Subcutaneous abdominal adipose tissue (tissue), 5 donors: ENCODE results near the gene SLAMF1.
"Not testable (repeated sequence)": the region's sequence is repeated elsewhere in the genome, so short reads cannot be mapped to it uniquely, and the experiment has no call there.

Experiments used
- H3K27ac ChIP-seq: one replicate; pipeline ENCODE4 v1.7.0; 2013; ENCODE audit warnings: low read depth, mild to moderate bottlenecking, inconsistent platforms, low read length, moderate library complexity
- H3K27me3 ChIP-seq, 5 donors: one replicate each; pipeline ENCODE4 v1.7.0; 2013; ENCODE audit warnings: low read length in 5 of 5, inconsistent platforms in 1 of 5; ENCODE audit not compliant: control insufficient read depth in 5 of 5, insufficient read depth in 4 of 5
- H3K36me3 ChIP-seq, 5 donors: one replicate each; pipeline ENCODE4 v1.7.0; 2013; ENCODE audit warnings: low read length in 5 of 5; ENCODE audit not compliant: control insufficient read depth in 5 of 5, insufficient read depth in 5 of 5
- H3K4me1 ChIP-seq, 5 donors: one replicate each; pipeline ENCODE4 v1.7.0; 2013; ENCODE audit warnings: low read length in 5 of 5, mild to moderate bottlenecking in 3 of 5, moderate library complexity in 1 of 5; ENCODE audit not compliant: control insufficient read depth in 5 of 5, insufficient read depth in 5 of 5
- H3K4me3 ChIP-seq, 5 donors: one replicate each; pipeline ENCODE4 v1.7.0; 2013; ENCODE audit warnings: low read length in 5 of 5, low read depth in 1 of 5
- H3K9ac ChIP-seq, 5 donors: one replicate each; pipeline ENCODE4 v1.7.0; 2013; ENCODE audit warnings: low read length in 5 of 5, mild to moderate bottlenecking in 4 of 5, moderate library complexity in 3 of 5
- H3K9me3 ChIP-seq, 5 donors: one replicate each; pipeline ENCODE4 v1.7.0; 2013; ENCODE audit warnings: low read length in 5 of 5; ENCODE audit not compliant: control insufficient read depth in 5 of 5
- donor health status: healthy.
- donor health status: healthy.
- donor health status: healthy.
- donor health status: healthy.
- donor health status: healthy.

SLAMF1 gene

DNA sequence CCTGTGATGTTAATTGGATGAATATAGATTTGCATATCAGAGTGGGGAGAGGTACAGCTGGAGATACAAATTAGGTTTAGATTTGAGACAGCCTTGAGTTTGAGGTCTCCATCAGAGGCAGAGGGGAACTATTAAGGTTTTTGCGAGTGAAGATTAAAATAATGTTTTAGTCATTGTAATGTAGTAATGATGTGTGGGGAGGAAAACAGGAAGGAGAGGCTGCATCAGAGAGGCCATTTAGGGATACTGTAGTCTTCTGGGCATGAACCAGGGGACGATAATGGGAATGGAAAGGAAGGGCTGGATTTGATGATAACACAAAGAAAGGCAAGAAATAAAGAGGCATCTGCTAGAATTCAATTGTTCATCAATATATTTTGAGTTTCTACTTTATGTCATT is 77.0 kb downstream of the SLAMF1 start:
- Histone ChIP-seq H3K4me1 (peaks cover 0 to 28% (median 0%) of the 10 kb centered on the region in 5 donors), H3K9ac (no peak overlapping the region), H3K9me3 (no peaks in the 10 kb centered on the region), H3K36me3 (no peaks in the 10 kb centered on the region), H3K27me3 (no peaks in the 10 kb centered on the region), H3K4me3 (no peak overlapping the region), H3K27ac (no peak overlapping the region)

DNA sequence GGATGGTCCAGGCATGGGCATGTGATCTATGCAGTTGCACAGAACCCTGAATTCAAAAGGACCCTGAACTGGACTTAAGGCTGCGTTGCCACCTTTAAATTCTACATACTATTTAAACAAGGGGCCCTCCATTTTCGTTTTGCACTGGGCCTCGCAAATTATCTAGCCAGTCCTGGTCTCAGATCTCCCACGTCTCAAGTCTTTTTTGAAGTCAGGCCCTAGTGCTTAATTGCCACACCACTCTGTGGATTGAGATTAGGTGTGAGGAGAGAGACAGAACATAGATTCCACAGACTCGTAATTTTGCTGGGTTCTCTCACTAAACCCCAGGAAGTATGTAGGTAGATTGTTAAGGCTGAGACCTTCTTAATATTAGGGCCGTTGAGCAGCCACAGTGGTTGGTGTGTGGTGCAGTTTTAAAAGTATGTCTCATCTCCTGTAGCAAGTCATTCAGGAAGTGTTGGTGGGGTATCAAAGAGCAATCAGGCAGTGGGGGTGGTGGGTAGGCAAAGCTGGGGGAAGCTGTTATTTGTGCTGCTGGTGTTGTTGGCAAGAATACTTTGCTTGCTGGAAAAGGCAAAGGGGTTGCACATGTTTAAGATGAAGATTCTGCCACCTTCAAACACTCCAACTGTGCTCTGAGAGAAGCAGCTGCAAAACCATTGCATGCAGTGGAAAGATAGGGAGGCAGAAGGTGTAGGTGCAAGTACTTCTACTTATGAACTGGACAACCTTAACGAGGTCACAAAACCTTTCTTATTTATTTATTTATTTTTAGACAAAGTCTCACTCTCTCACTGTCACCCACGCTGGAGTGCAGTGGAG is 78.8 kb downstream of the SLAMF1 start:
- Histone ChIP-seq H3K36me3 (no peaks in the 10 kb centered on the region), H3K9me3 (peaks cover 0 to 5% (median 0%) of the 10 kb centered on the region in 5 donors), H3K27me3 (no peaks in the 10 kb centered on the region), H3K4me1 (peaks cover 0 to 20% (median 2%) of the 10 kb centered on the region in 5 donors), H3K27ac (no peak overlapping the region), H3K9ac (no peak overlapping the region), H3K4me3 (no peak overlapping the region)

- H3K36me3 ChIP-seq: no peaks in the 10 kb centered on the region
- H3K9me3 ChIP-seq: peaks cover 0 to 5% (median 0%) of the 10 kb centered on the region in 5 donors
- no peaks in the 10 kb centered on the region for H3K27me3 ChIP-seq
- H3K4me3 ChIP-seq: no peak overlapping the region
- no peak overlapping the region for H3K27ac ChIP-seq
- peaks cover 0 to 16% (median 2%) of the 10 kb centered on the region in 5 donors for H3K4me1 ChIP-seq
- no peak overlapping the region for H3K9ac ChIP-seq
These were observed 79.5 kb downstream of the SLAMF1 start for GRCh38 chr1:160567341-160567740.

DNA sequence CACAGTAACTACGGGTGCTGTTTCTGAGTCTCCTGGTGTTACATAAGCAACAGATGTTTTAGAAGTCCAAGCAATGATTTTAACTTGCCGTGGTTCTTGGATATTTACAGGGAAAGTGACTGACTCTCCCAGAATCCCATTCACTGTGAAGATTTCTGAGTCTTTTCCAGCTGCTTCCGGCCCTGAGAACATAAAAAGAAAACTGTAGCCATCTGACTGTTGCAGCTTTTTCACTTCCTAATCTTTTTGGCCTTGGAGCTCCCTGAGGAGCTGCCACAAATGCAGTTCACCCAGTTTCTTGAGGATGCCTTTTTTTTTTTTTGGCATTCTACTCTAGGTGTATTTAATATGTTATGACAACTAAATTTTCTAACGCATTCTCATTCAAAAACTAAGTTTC is 81.3 kb downstream of the SLAMF1 start:
- H3K9me3 ChIP-seq: peaks cover 0 to 5% (median 0%) of the 10 kb centered on the region in 5 donors
- peak overlapping the region in 3 of 5 donors; percentile 23 to 42 (median 33) for H3K4me3 ChIP-seq
- no peak overlapping the region for H3K9ac ChIP-seq
- no peak overlapping the region for H3K27ac ChIP-seq
- H3K27me3 ChIP-seq: no peaks in the 10 kb centered on the region
- H3K36me3 ChIP-seq: no peaks in the 10 kb centered on the region
- H3K4me1 ChIP-seq: peaks cover 0 to 9% (median 2%) of the 10 kb centered on the region in 5 donors

- not testable (repeated sequence) for H3K9ac ChIP-seq, H3K9me3 ChIP-seq
These were observed 83.6 kb downstream of the SLAMF1 start for GRCh38 chr1:160563230-160563629.

GRCh38 chr1:160562745-160563144 is 84.1 kb downstream of the SLAMF1 start:
- not testable (repeated sequence) for H3K27ac ChIP-seq, H3K4me3 ChIP-seq, H3K9me3 ChIP-seq, H3K27me3 ChIP-seq, H3K36me3 ChIP-seq, H3K9ac ChIP-seq, H3K4me1 ChIP-seq

More at GRCh38 chr1:160563230-160563629, 83.6 kb downstream of the SLAMF1 start:
- H3K4me3 ChIP-seq, H3K36me3 ChIP-seq, H3K27me3 ChIP-seq, H3K27ac ChIP-seq, H3K4me1 ChIP-seq: not testable (repeated sequence)

GRCh38 chr1:160560806-160561205 is 86.0 kb downstream of the SLAMF1 start:
- Histone ChIP-seq H3K27ac (no peak overlapping the region), H3K9me3 (peaks cover 0 to 9% (median 2%) of the 10 kb centered on the region in 5 donors), H3K4me1 (peaks cover 0 to 3% (median under 1%) of the 10 kb centered on the region in 5 donors), H3K36me3 (no peaks in the 10 kb centered on the region), H3K4me3 (no peak overlapping the region), H3K27me3 (no peaks in the 10 kb centered on the region), H3K9ac (no peak overlapping the region)

DNA sequence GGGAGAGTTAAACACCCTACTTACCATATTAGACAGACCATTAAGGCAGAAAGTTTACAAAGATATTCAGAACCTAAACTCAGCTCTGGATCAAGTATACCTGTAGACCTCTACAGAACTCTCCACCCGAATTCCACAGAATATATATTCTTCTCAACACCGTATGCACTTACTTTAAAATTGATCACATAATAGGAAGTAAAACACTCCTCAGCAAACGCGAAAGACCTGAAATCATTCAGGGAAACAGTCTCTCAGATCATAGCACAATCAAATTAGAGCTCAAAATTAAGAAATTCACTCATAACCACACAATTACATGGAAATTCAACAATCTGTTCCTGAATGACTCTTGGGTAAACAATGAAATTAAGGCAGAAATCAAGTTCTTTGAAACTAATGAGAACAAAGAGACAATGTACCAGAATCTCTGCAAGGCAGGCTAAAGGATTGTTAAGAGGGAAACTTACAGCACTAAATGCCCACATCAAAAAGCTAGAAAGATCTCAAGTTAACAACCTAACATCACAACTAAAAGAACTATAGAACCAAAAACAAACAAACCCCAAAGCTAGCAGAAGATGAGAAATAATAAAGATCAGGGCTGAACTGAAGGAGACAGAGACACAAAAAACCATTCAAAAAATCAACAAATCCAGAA is 86.7 kb downstream of the SLAMF1 start:
- H3K27ac ChIP-seq: no peak overlapping the region
- H3K9me3 ChIP-seq: peaks cover 0 to 9% (median 2%) of the 10 kb centered on the region in 5 donors
- H3K4me1 ChIP-seq: peaks cover 0 to 3% (median 0%) of the 10 kb centered on the region in 5 donors
- no peaks in the 10 kb centered on the region for H3K27me3 ChIP-seq
- H3K4me3 ChIP-seq: no peak overlapping the region
- no peaks in the 10 kb centered on the region for H3K36me3 ChIP-seq
- H3K9ac ChIP-seq: no peak overlapping the region

GRCh38 chr1:160559437-160559836 is 87.4 kb downstream of the SLAMF1 start:
- not testable (repeated sequence) for H3K9me3 ChIP-seq, H3K27me3 ChIP-seq, H3K36me3 ChIP-seq, H3K9ac ChIP-seq, H3K4me3 ChIP-seq, H3K27ac ChIP-seq, H3K4me1 ChIP-seq

GRCh38 chr1:160558660-160559380 is 88.0 kb downstream of the SLAMF1 start:
- H3K36me3 ChIP-seq: no peaks in the 10 kb centered on the region
- peaks cover 0 to 1% (median 0%) of the 10 kb centered on the region in 5 donors for H3K4me1 ChIP-seq
- H3K27ac ChIP-seq: no peak overlapping the region
- H3K4me3 ChIP-seq: no peak overlapping the region
- no peaks in the 10 kb centered on the region for H3K27me3 ChIP-seq
- no peak overlapping the region for H3K9ac ChIP-seq
- peaks cover 0 to 9% (median 2%) of the 10 kb centered on the region in 5 donors for H3K9me3 ChIP-seq
